Coronary artery (tissue), 2 donors: ENCODE measurements around the gene SPTB.

ENCODE experiments used
- DNase-seq: peaks from one replicate; pipeline ENCODE4 v3.0.0-alpha.2; 2017; ENCODE audit warnings: low spot score
- H3K27ac ChIP-seq, 2 donors: fragments of 200-600 bp; sonication (generic); one replicate each; pipeline ENCODE4 v1.5.1; 2016 to 2019
- H3K4me3 ChIP-seq: fragments of 200-600 bp; sonication (generic); 2 replicates; pipeline ENCODE4 v1.5.1; 2016; ENCODE audit warnings: mild to moderate bottlenecking, moderate library complexity
- CTCF ChIP-seq: fragments of 200-600 bp; sonication (generic); IDR thresholded peaks from one replicate; pipeline ENCODE4 v1.5.1; 2019; ENCODE audit warnings: antibody characterized with exemption

Gene SPTB

GRCh38 chr14:64738281-64738804 is 141.4 kb downstream of the SPTB start:
- DNase-seq = no peak
- no peak for TF ChIP-seq CTCF
- Histone ChIP-seq H3K4me3 (no peak overlapping the region), H3K27ac (peak overlapping the region in 1 of 2 donors; percentile 68)

GRCh38 chr14:64737391-64738280 is 142.1 kb downstream of the SPTB start:
- H3K4me3 ChIP-seq = no peak overlapping the region
- DNase-seq = no peak
- H3K27ac ChIP-seq = peak overlapping the region; percentile 3 to 68
- TF ChIP-seq CTCF = no peak

GRCh38 chr14:64736271-64737169 is 143.2 kb downstream of the SPTB start:
- no peak overlapping the region for H3K4me3 ChIP-seq

GRCh38 chr14:64734990-64735389 is 144.7 kb downstream of the SPTB start:
- DNase-seq = no peak
- H3K27ac ChIP-seq = peak overlapping the region in 1 of 2 donors; percentile 48

More at GRCh38 chr14:64736271-64737169, 143.2 kb downstream of the SPTB start:
- no peak for TF ChIP-seq CTCF
- DNase-seq = no peak
- peak overlapping the region; percentile 3 to 68 for H3K27ac ChIP-seq

GRCh38 chr14:64733899-64734298 is 145.8 kb downstream of the SPTB start:
- H3K4me3 ChIP-seq = no peak overlapping the region
- no peak for TF ChIP-seq CTCF
- peak overlapping the region in 1 of 2 donors; percentile 48 for H3K27ac ChIP-seq
- DNase-seq = no peak

More at GRCh38 chr14:64734990-64735389, 144.7 kb downstream of the SPTB start:
- no peak for TF ChIP-seq CTCF
- no peak overlapping the region for H3K4me3 ChIP-seq

GRCh38 chr14:64733321-64733720 is 146.4 kb downstream of the SPTB start:
- Histone ChIP-seq H3K4me3 (no peak overlapping the region), H3K27ac (peak overlapping the region in 1 of 2 donors; percentile 31)
- no peak for DNase-seq
- TF ChIP-seq CTCF = no peak
